GM06990 (cell line): Measurements from ENCODE around the gene CLPTM1L.

Source experiments
- DNase-seq: peaks from one replicate; pipeline ENCODE4 v3.0.0-alpha.2; 2011; ENCODE audit not compliant: insufficient read length; ENCODE audit errors: extremely low read depth
- H3K27me3 ChIP-seq: replicated peaks from 2 replicates; pipeline ENCODE4 v1.6.0; 2011; ENCODE audit warnings: low read length; ENCODE audit not compliant: control insufficient read depth, insufficient read depth
- H3K36me3 ChIP-seq: 2 replicates; pipeline ENCODE4 v1.5.1; 2011; ENCODE audit warnings: low read length; ENCODE audit not compliant: control insufficient read depth, insufficient read depth
- H3K4me3 ChIP-seq: replicated peaks from 2 replicates; pipeline ENCODE4 v1.5.1; 2011; ENCODE audit warnings: low read depth, mild to moderate bottlenecking, control low read depth, low read length
- TF ChIP-seq, protein P1 (sequence below): IDR thresholded peaks from 2 replicates; pipeline ENCODE4 v1.5.1; 2011; ENCODE audit warnings: low read length, control low read depth, mild to moderate bottlenecking, inconsistent platforms; ENCODE audit not compliant: insufficient read depth, poor library complexity, severe bottlenecking

The CLPTM1L gene

DNA sequence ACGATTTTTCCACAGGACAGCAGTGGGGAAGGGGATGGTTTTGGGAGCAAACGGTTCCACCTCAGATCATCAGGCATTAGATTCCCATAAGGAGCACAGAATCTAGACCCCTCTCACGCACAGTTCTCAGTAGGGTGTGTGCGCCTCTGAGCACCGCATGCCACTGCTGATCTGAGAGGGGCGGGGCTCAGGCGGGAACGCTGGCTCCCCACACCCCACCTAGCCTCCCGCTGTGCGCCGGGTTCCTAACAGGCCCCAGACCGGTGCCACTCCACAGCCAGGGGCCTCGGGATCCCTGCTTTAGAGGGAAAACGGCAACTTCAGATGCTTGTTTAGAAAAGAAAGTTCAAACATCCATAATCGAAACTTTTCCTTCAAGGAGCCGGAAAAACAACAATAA lies 70.4 kb downstream of the CLPTM1L start:
- no peaks in the 10 kb centered on the region for H3K27me3 ChIP-seq
- TF ChIP-seq, protein P1, sequence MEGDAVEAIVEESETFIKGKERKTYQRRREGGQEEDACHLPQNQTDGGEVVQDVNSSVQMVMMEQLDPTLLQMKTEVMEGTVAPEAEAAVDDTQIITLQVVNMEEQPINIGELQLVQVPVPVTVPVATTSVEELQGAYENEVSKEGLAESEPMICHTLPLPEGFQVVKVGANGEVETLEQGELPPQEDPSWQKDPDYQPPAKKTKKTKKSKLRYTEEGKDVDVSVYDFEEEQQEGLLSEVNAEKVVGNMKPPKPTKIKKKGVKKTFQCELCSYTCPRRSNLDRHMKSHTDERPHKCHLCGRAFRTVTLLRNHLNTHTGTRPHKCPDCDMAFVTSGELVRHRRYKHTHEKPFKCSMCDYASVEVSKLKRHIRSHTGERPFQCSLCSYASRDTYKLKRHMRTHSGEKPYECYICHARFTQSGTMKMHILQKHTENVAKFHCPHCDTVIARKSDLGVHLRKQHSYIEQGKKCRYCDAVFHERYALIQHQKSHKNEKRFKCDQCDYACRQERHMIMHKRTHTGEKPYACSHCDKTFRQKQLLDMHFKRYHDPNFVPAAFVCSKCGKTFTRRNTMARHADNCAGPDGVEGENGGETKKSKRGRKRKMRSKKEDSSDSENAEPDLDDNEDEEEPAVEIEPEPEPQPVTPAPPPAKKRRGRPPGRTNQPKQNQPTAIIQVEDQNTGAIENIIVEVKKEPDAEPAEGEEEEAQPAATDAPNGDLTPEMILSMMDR: no peak
- DNase-seq: no peak

DNA sequence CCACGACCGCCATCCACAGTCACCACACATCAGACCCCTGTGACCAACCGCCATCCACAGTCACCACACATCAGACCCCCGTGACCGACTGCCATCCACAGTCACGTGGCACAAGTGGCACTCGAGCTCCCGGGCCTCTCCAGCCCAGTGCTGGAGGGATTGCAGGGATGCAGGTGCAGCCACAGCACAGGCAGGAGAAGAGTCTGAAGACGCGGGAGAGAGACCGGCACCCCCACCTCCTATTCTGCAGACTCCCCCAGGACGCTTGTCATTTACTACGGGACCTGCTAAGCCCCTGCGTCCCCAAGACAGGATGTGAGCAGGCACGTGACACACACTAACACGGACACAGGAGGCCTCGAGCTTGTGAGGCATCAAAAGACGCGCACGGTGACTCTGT lies 71.2 kb downstream of the CLPTM1L start:
- H3K27me3 ChIP-seq: no peaks in the 10 kb centered on the region
- no peak for DNase-seq
- TF ChIP-seq, protein P1: no peak
- H3K4me3 ChIP-seq: no peak overlapping the region
- no peaks in the 10 kb centered on the region for H3K36me3 ChIP-seq

More for the DNA sequence above, 70.4 kb downstream of the CLPTM1L start:
- H3K36me3 ChIP-seq: no peaks in the 10 kb centered on the region
- no peak overlapping the region for H3K4me3 ChIP-seq

DNA sequence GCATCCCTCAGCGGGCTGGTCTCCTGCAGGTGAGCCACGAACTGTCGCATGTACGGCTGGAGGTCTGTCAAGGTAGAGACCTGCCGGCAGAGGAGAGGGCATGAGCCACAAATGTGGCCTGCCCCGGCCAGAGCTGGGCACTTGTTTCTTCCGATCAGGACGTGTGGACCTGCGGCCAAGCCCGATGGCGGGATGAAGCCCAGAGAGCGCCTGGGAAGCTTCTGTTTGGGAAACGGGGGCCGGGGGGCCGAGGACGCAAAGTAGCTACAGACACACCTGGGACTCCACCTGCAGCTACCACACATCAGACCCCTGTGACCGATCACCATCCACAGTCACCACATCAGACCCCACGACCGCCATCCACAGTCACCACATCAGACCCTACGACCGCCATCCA lies 72.7 kb downstream of the CLPTM1L start:
- TF ChIP-seq, protein P1: no peak

DNA sequence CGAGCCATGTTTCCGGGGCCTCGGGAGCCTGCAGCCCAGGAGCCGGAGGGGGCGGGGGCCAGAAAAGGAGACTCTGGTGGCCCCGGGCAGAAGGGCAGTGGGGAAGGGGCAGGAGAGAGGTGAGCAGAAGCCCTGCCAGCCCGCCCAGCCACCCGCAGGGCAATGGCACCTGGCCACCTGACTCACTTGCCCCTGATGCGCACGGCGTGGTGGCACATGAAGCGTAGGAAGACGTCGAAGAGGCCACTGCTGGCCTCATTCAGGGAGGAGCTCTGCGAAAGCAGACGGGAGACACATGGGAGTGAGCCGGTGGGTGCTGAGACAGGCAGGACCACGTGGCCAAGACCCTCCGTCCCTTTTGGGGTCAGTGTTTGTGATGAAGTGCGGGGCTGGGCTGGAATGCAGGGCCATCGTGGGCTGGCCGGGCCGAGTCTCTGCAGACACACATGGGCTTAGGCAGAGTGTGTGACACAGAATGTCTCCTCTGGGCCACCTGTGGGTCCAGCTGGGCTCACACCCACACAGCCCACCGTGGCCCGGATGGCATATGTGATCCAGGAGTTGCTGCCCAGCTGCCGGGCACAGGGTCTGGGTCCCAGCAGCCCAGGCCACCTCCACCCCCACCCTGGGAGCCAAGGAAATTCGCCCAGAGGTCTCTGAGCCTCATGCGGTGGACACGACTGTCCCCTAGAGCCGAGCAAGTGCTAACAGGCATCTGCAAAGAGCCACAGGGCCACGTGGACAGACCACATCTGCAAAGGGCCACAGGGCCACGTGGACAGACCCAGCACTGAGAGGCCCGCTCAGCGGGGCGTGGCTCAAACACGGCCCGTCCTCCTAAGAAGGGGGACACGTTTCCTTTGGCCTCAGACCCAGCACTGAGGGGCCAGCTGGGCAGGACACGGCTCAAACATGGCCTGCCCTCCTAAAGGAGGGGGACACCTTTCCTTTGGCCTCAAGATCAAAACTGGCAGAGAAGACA lies 73.7 kb downstream of the CLPTM1L start:
- Histone ChIP-seq H3K36me3 (no peaks in the 10 kb centered on the region), H3K4me3 (no peak overlapping the region), H3K27me3 (no peaks in the 10 kb centered on the region)
- TF ChIP-seq, protein P1: no peak
- no peak for DNase-seq

More for the DNA sequence above, 72.7 kb downstream of the CLPTM1L start:
- Histone ChIP-seq H3K4me3 (no peak overlapping the region), H3K36me3 (no peaks in the 10 kb centered on the region), H3K27me3 (no peaks in the 10 kb centered on the region)
- no peak for DNase-seq

DNA sequence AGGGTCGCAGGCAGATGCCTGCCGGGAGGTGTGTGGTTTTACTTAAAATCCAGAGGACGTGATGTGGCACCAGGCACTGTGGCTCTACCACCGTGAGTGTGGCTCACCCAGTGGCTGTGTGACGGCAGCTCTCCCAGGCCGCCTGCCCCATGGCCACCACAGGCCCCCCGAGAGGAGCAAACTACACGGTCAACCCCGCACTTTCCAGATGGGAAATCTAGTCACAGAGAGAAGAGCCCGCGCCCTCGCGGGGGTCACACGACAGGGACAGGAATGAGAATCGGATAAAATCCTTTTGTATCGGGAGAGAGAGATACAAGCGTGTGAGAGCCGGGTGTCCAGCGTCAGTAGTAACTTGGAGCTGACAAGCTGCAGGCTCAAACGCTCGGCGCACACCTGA lies 74.5 kb downstream of the CLPTM1L start:
- no peaks in the 10 kb centered on the region for H3K36me3 ChIP-seq
- no peaks in the 10 kb centered on the region for H3K27me3 ChIP-seq
- no peak overlapping the region for H3K4me3 ChIP-seq
- DNase-seq: no peak
- TF ChIP-seq, protein P1: no peak
